ENCODE data around the gene PCDHA12.
A peak's percentile ranks its signal among the peaks of the same experiment; 100 is the strongest.

- TF ChIP-seq EZH2 (IDR thresholded peaks at IDR 0.05) (no peak), CTCF (IDR thresholded peaks at IDR 0.05) (peak; percentile 50)
These were observed 5.6 kb upstream of the PCDHA12 start for GRCh38 chr5:140869555-140869886.

Data from neural progenitor cell (in vitro differentiated cells).